Adipocyte (in vitro differentiated cells): Measurements from ENCODE around the gene ANK3.
A peak's percentile ranks its signal among the peaks of the same experiment; 100 is the strongest.

Experiments
- DNase-seq: peaks from one replicate; pipeline ENCODE4 v3.0.0-alpha.2; 2015; ENCODE audit warnings: low read depth
- H3K27me3 ChIP-seq: replicated peaks from 2 replicates; pipeline ENCODE4 v1.7.0; 2013; ENCODE audit warnings: mild to moderate bottlenecking, low read length, moderate library complexity; ENCODE audit not compliant: control insufficient read depth, insufficient read depth
- H3K36me3 ChIP-seq: 2 replicates; pipeline ENCODE4 v1.7.0; 2013; ENCODE audit warnings: low read length, mild to moderate bottlenecking, moderate library complexity; ENCODE audit not compliant: control insufficient read depth, insufficient read depth, severe bottlenecking
- H3K4me1 ChIP-seq: 2 replicates; pipeline ENCODE4 v1.7.0; 2013; ENCODE audit warnings: mild to moderate bottlenecking, low read length, moderate library complexity; ENCODE audit not compliant: control insufficient read depth, insufficient read depth
- H3K4me3 ChIP-seq: 2 replicates; pipeline ENCODE4 v1.7.0; 2013; ENCODE audit warnings: mild to moderate bottlenecking, low read length, moderate library complexity
- H3K9ac ChIP-seq: 2 replicates; pipeline ENCODE4 v1.7.0; 2013; ENCODE audit warnings: mild to moderate bottlenecking, low read length, moderate library complexity
- H3K9me3 ChIP-seq: 2 replicates; pipeline ENCODE4 v1.7.0; 2013; ENCODE audit warnings: mild to moderate bottlenecking, low read length, moderate library complexity; ENCODE audit not compliant: control insufficient read depth

Gene ANK3

DNA sequence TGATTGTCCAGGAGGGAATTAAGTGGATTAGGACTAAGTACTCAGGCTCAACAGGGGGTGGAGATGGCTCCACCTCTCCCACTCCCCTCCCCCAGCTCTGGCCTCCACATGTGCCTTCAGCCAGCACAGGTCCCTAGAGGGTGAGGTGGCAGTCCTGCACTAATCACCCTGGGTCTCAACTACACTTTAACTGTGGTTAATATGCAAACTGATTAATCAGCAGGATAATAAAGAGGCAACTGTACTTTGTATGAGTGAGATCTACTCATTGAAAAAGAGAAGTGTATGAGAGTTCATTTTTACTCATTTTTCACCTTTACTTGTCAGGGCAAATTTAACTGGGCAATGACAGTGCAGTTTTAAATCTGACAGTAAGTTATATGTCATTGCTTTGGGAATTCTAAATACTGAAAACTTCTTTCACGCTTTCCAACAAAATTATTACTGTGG, 259.5 kb downstream of the ANK3 start:
- no peaks in the 10 kb centered on the region for H3K9me3 ChIP-seq
- no peaks in the 10 kb centered on the region for H3K36me3 ChIP-seq
- H3K27me3 ChIP-seq, result no peaks in the 10 kb centered on the region
- H3K4me3 ChIP-seq, result no peak overlapping the region
- H3K9ac ChIP-seq, result no peak overlapping the region
- no peak for DNase-seq
- peaks cover 7% of the 10 kb centered on the region for H3K4me1 ChIP-seq

- no peak overlapping the region for H3K4me3 ChIP-seq
- H3K9me3 ChIP-seq, result no peaks in the 10 kb centered on the region
- H3K36me3 ChIP-seq, result no peaks in the 10 kb centered on the region
- no peaks in the 10 kb centered on the region for H3K27me3 ChIP-seq
- H3K4me1 ChIP-seq, result peaks cover 23% of the 10 kb centered on the region
- no peak overlapping the region for H3K9ac ChIP-seq
- no peak for DNase-seq
Observed at GRCh38 chr10:60125895-60126294, 263.8 kb downstream of the ANK3 start.

- Histone ChIP-seq H3K4me3 (no peak overlapping the region), H3K9ac (no peak overlapping the region), H3K9me3 (no peaks in the 10 kb centered on the region), H3K36me3 (no peaks in the 10 kb centered on the region), H3K4me1 (peaks cover 16% of the 10 kb centered on the region), H3K27me3 (no peaks in the 10 kb centered on the region)
- DNase-seq, result no peak
Observed at GRCh38 chr10:60124536-60124935, 265.1 kb downstream of the ANK3 start.

DNA sequence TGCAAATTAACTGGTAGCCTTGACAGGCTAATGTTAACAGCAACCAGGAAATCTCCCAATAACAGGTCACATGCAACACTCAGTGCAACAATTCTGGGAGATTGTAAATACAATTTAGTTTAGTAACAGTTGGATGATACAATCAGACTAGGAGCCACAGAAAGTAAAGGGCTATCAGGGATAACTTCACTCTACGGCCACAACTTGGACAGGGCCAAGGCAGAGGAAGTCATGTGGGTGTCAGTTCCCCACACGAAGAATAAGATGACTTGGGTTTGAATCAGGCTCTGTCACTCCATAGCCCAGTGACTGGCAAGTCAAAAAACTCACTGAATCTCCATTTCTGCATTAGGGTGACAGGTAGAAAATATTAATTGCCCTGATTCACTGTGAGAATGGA, 266.0 kb downstream of the ANK3 start:
- peak overlapping the region; percentile 38 for H3K4me3 ChIP-seq
- DNase-seq, result no peak
- H3K27me3 ChIP-seq, result no peaks in the 10 kb centered on the region
- peak overlapping the region; percentile 35 for H3K9ac ChIP-seq
- H3K36me3 ChIP-seq, result no peaks in the 10 kb centered on the region
- peaks cover 16% of the 10 kb centered on the region for H3K4me1 ChIP-seq
- no peaks in the 10 kb centered on the region for H3K9me3 ChIP-seq

DNA sequence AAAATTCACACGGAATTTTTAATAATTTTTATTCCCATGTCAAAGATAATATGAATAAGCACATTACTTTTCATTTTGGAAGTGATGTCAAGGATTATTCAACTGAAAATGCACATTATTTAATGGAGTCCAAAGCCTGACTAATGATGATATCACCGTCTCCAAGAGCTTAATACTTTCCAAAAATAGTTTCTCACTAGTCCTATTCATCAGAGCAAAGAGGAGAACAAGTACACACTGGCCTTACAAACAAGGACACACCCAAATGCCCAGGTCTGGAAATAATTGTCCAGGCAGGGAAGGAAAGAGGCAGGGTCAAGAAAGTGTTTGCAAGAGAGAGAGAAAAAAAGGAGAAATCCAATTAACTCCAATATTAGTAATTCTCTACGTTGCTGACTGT, 266.5 kb downstream of the ANK3 start:
- H3K4me3 ChIP-seq, result peak overlapping the region; percentile 38
- H3K4me1 ChIP-seq, result peaks cover 16% of the 10 kb centered on the region
- peak; percentile 34 for DNase-seq
- H3K9me3 ChIP-seq, result no peaks in the 10 kb centered on the region
- no peaks in the 10 kb centered on the region for H3K36me3 ChIP-seq
- no peaks in the 10 kb centered on the region for H3K27me3 ChIP-seq
- peak overlapping the region; percentile 35 for H3K9ac ChIP-seq

DNA sequence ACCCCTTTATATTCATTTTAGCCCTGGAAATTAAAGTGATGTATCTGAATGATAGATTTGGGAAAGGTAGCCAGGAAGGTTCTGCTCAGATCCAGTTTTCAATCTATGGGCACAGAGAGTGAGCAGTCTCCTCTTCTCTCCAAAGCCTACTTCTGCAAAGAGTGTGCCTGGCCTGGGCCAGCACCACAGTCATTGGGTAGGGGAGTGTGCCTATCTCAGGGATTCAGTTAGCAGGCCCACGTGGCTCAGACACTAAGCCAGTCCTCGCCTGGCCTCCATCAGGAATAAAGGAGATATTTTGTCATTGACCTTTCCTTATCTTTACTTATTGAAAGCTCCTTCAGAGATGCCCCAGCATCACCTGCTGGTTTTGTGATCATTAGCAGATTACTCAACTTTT, 267.5 kb downstream of the ANK3 start:
- Histone ChIP-seq H3K9ac (no peak overlapping the region), H3K27me3 (no peaks in the 10 kb centered on the region), H3K36me3 (no peaks in the 10 kb centered on the region), H3K4me1 (peaks cover 16% of the 10 kb centered on the region), H3K9me3 (no peaks in the 10 kb centered on the region), H3K4me3 (no peak overlapping the region)
- DNase-seq, result no peak

- peak overlapping the region; percentile 2 for H3K9ac ChIP-seq
- H3K4me1 ChIP-seq, result peaks cover 7% of the 10 kb centered on the region
- no peak overlapping the region for H3K4me3 ChIP-seq
- peak; percentile 80 for DNase-seq
- H3K27me3 ChIP-seq, result no peaks in the 10 kb centered on the region
- H3K36me3 ChIP-seq, result no peaks in the 10 kb centered on the region
- no peaks in the 10 kb centered on the region for H3K9me3 ChIP-seq
Observed at GRCh38 chr10:60114765-60115586, 274.7 kb downstream of the ANK3 start.

- no peak for DNase-seq
- Histone ChIP-seq H3K4me1 (peaks cover 11% of the 10 kb centered on the region), H3K36me3 (no peaks in the 10 kb centered on the region), H3K9me3 (no peaks in the 10 kb centered on the region), H3K27me3 (no peaks in the 10 kb centered on the region), H3K4me3 (no peak overlapping the region), H3K9ac (no peak overlapping the region)
Observed at GRCh38 chr10:60110739-60111138, 278.9 kb downstream of the ANK3 start.

GRCh38 chr10:60107308-60107976, 282.2 kb downstream of the ANK3 start:
- H3K27me3 ChIP-seq, result no peaks in the 10 kb centered on the region
- no peak overlapping the region for H3K4me3 ChIP-seq
- H3K36me3 ChIP-seq, result no peaks in the 10 kb centered on the region
- H3K9me3 ChIP-seq, result no peaks in the 10 kb centered on the region
- H3K4me1 ChIP-seq, result peaks cover 16% of the 10 kb centered on the region
- DNase-seq, result no peak
- H3K9ac ChIP-seq, result no peak overlapping the region

GRCh38 chr10:60105295-60105695, 284.4 kb downstream of the ANK3 start:
- Histone ChIP-seq H3K27me3 (no peaks in the 10 kb centered on the region), H3K36me3 (no peaks in the 10 kb centered on the region), H3K9ac (peak overlapping the region; percentile 68), H3K9me3 (no peaks in the 10 kb centered on the region), H3K4me1 (peaks cover 16% of the 10 kb centered on the region), H3K4me3 (peak overlapping the region; percentile 1)
- DNase-seq, result peak; percentile 39

GRCh38 chr10:60101821-60102220, 287.9 kb downstream of the ANK3 start:
- Histone ChIP-seq H3K4me3 (no peak overlapping the region), H3K27me3 (no peaks in the 10 kb centered on the region), H3K4me1 (peaks cover 16% of the 10 kb centered on the region), H3K9me3 (no peaks in the 10 kb centered on the region), H3K36me3 (no peaks in the 10 kb centered on the region), H3K9ac (no peak overlapping the region)
- no peak for DNase-seq
